ENCODE data around the gene ST7.

ST7 gene

GRCh38 chr7:117068511-117069145 lies 115.3 kb downstream of the ST7 start:
- TF ChIP-seq POLR2AphosphoS5 (IDR thresholded peaks at IDR 0.05; ENCODE audit: borderline replicate concordance, low read depth, low read length) (no peak), EZH2 (IDR thresholded peaks at IDR 0.05) (no peak), FOXP2 (optimal IDR thresholded peaks at IDR 0.05; ENCODE audit: control extremely low read depth, extremely low read length, insufficient read depth) (no peak)
- H3K4me3 ChIP-seq, result peak overlapping the region; percentile 28
- DNase-seq (ENCODE audit: low read depth, low spot score), result no peak
- H3K9ac ChIP-seq (ENCODE audit: insufficient read length), result no peak overlapping the region
- H3K27ac ChIP-seq, result no peak overlapping the region
- H3K36me3 ChIP-seq (ENCODE audit: insufficient read depth, low read length), result no peaks in the 10 kb centered on the region
- H3K9me3 ChIP-seq (ENCODE audit: low read depth, low read length), result no peaks in the 10 kb centered on the region

GRCh38 chr7:117069379-117069778 lies 116.1 kb downstream of the ST7 start:
- H3K27ac ChIP-seq, result no peak overlapping the region
- no peaks in the 10 kb centered on the region for H3K9me3 ChIP-seq (ENCODE audit: low read depth, low read length)
- DNase-seq (ENCODE audit: low read depth, low spot score), result no peak
- no peak overlapping the region for H3K4me3 ChIP-seq
- H3K36me3 ChIP-seq (ENCODE audit: insufficient read depth, low read length), result no peaks in the 10 kb centered on the region
- TF ChIP-seq EZH2 (IDR thresholded peaks at IDR 0.05) (no peak), FOXP2 (optimal IDR thresholded peaks at IDR 0.05; ENCODE audit: control extremely low read depth, extremely low read length, insufficient read depth) (no peak), POLR2AphosphoS5 (IDR thresholded peaks at IDR 0.05; ENCODE audit: borderline replicate concordance, low read depth, low read length) (no peak)
- no peak overlapping the region for H3K9ac ChIP-seq (ENCODE audit: insufficient read length)

- Histone ChIP-seq H3K27ac (peak overlapping the region; percentile 79), H3K9me3 (ENCODE audit: low read depth, low read length) (no peaks in the 10 kb centered on the region), H3K4me3 (no peak overlapping the region), H3K36me3 (ENCODE audit: insufficient read depth, low read length) (no peaks in the 10 kb centered on the region), H3K9ac (ENCODE audit: insufficient read length) (no peak overlapping the region)
- TF ChIP-seq FOXP2 (optimal IDR thresholded peaks at IDR 0.05; ENCODE audit: control extremely low read depth, extremely low read length, insufficient read depth), result no peak
- no peak for DNase-seq (ENCODE audit: low read depth, low spot score)
Observed at GRCh38 chr7:117071551-117071950, 118.2 kb downstream of the ST7 start.

- H3K36me3 ChIP-seq (ENCODE audit: insufficient read depth, low read length), result no peaks in the 10 kb centered on the region
- peak overlapping the region; percentile 30 for H3K9ac ChIP-seq (ENCODE audit: insufficient read length)
- no peak for TF ChIP-seq EZH2 (IDR thresholded peaks at IDR 0.05)
- no peak for TF ChIP-seq FOXP2 (optimal IDR thresholded peaks at IDR 0.05; ENCODE audit: control extremely low read depth, extremely low read length, insufficient read depth)
- no peak for TF ChIP-seq POLR2AphosphoS5 (IDR thresholded peaks at IDR 0.05; ENCODE audit: borderline replicate concordance, low read depth, low read length)
- H3K9me3 ChIP-seq (ENCODE audit: low read depth, low read length), result no peaks in the 10 kb centered on the region
- DNase-seq (ENCODE audit: low read depth, low spot score), result no peak
- H3K4me3 ChIP-seq, result peak overlapping the region; percentile 49
- peak overlapping the region; percentile 79 for H3K27ac ChIP-seq
Observed at GRCh38 chr7:117072620-117073118, 119.4 kb downstream of the ST7 start.

- Histone ChIP-seq H3K9ac (ENCODE audit: insufficient read length) (no peak overlapping the region), H3K27ac (no peak overlapping the region), H3K4me3 (no peak overlapping the region), H3K36me3 (ENCODE audit: insufficient read depth, low read length) (no peaks in the 10 kb centered on the region), H3K9me3 (ENCODE audit: low read depth, low read length) (no peaks in the 10 kb centered on the region)
- no peak for DNase-seq (ENCODE audit: low read depth, low spot score)
- TF ChIP-seq EZH2 (IDR thresholded peaks at IDR 0.05) (no peak), POLR2AphosphoS5 (IDR thresholded peaks at IDR 0.05; ENCODE audit: borderline replicate concordance, low read depth, low read length) (no peak), FOXP2 (optimal IDR thresholded peaks at IDR 0.05; ENCODE audit: control extremely low read depth, extremely low read length, insufficient read depth) (no peak)
Observed at GRCh38 chr7:117074378-117074777, 121.1 kb downstream of the ST7 start.

- no peak overlapping the region for H3K9ac ChIP-seq (ENCODE audit: insufficient read length)
- H3K27ac ChIP-seq, result no peak overlapping the region
- H3K9me3 ChIP-seq (ENCODE audit: low read depth, low read length), result no peaks in the 10 kb centered on the region
- no peak for TF ChIP-seq POLR2AphosphoS5 (IDR thresholded peaks at IDR 0.05; ENCODE audit: borderline replicate concordance, low read depth, low read length)
- TF ChIP-seq EZH2 (IDR thresholded peaks at IDR 0.05), result no peak
- no peak for TF ChIP-seq FOXP2 (optimal IDR thresholded peaks at IDR 0.05; ENCODE audit: control extremely low read depth, extremely low read length, insufficient read depth)
- no peaks in the 10 kb centered on the region for H3K36me3 ChIP-seq (ENCODE audit: insufficient read depth, low read length)
- H3K4me3 ChIP-seq, result no peak overlapping the region
- DNase-seq (ENCODE audit: low read depth, low spot score), result no peak
Observed at GRCh38 chr7:117075934-117076333, 122.6 kb downstream of the ST7 start.

- DNase-seq (ENCODE audit: low read depth, low spot score), result no peak
- Histone ChIP-seq H3K36me3 (ENCODE audit: insufficient read depth, low read length) (no peaks in the 10 kb centered on the region), H3K4me3 (no peak overlapping the region), H3K9ac (ENCODE audit: insufficient read length) (no peak overlapping the region), H3K9me3 (ENCODE audit: low read depth, low read length) (no peaks in the 10 kb centered on the region), H3K27ac (no peak overlapping the region)
- no peak for TF ChIP-seq POLR2AphosphoS5 (IDR thresholded peaks at IDR 0.05; ENCODE audit: borderline replicate concordance, low read depth, low read length)
- TF ChIP-seq FOXP2 (optimal IDR thresholded peaks at IDR 0.05; ENCODE audit: control extremely low read depth, extremely low read length, insufficient read depth), result no peak
- TF ChIP-seq EZH2 (IDR thresholded peaks at IDR 0.05), result no peak
Observed at GRCh38 chr7:117076426-117076943, 123.2 kb downstream of the ST7 start.

GRCh38 chr7:117077658-117078057 lies 124.4 kb downstream of the ST7 start:
- H3K9ac ChIP-seq (ENCODE audit: insufficient read length), result no peak overlapping the region
- DNase-seq (ENCODE audit: low read depth, low spot score), result no peak
- H3K27ac ChIP-seq, result no peak overlapping the region
- H3K4me3 ChIP-seq, result no peak overlapping the region
- no peak for TF ChIP-seq FOXP2 (optimal IDR thresholded peaks at IDR 0.05; ENCODE audit: control extremely low read depth, extremely low read length, insufficient read depth)
- no peak for TF ChIP-seq EZH2 (IDR thresholded peaks at IDR 0.05)
- TF ChIP-seq POLR2AphosphoS5 (IDR thresholded peaks at IDR 0.05; ENCODE audit: borderline replicate concordance, low read depth, low read length), result no peak
- no peaks in the 10 kb centered on the region for H3K9me3 ChIP-seq (ENCODE audit: low read depth, low read length)
- no peaks in the 10 kb centered on the region for H3K36me3 ChIP-seq (ENCODE audit: insufficient read depth, low read length)

GRCh38 chr7:117082647-117083046 lies 129.3 kb downstream of the ST7 start:
- TF ChIP-seq POLR2AphosphoS5 (IDR thresholded peaks at IDR 0.05; ENCODE audit: borderline replicate concordance, low read depth, low read length) (no peak), EZH2 (IDR thresholded peaks at IDR 0.05) (no peak), FOXP2 (optimal IDR thresholded peaks at IDR 0.05; ENCODE audit: control extremely low read depth, extremely low read length, insufficient read depth) (no peak)
- H3K4me3 ChIP-seq, result no peak overlapping the region
- no peak for DNase-seq (ENCODE audit: low read depth, low spot score)
- no peak overlapping the region for H3K27ac ChIP-seq
- H3K36me3 ChIP-seq (ENCODE audit: insufficient read depth, low read length), result no peaks in the 10 kb centered on the region
- no peaks in the 10 kb centered on the region for H3K9me3 ChIP-seq (ENCODE audit: low read depth, low read length)
- no peak overlapping the region for H3K9ac ChIP-seq (ENCODE audit: insufficient read length)

Data from SK-N-MC (cell line).